Lung microvascular endothelial cell (primary cell): ENCODE measurements around the gene CCDC14. TPM values are rescaled to one million over a fixed set of nuclear protein-coding genes. Genes with fewer than 3 reads are reported as not detected.
"Not testable (repeated sequence)": the region's sequence is repeated elsewhere in the genome, so short reads cannot be mapped to it uniquely, and the experiment has no call there.

Source experiments
- DNase-seq, 2 donors: peaks; one replicate each; pipeline versions ENCODE4 v3.0.0 to v3.0.0-alpha.2; 2010; ENCODE audit warnings: low read depth in 2 of 2
- total RNA-seq: library from RNA; depleted of rRNA; stranded (reverse); fragments of >200 nt; gene quantifications from 2 replicates; pipeline ENCODE4 v1.2.1, GENCODE V29; 2014

The CCDC14 gene
- total RNA-seq, 1 donor from 2014 or later, result 6.2 TPM

DNA sequence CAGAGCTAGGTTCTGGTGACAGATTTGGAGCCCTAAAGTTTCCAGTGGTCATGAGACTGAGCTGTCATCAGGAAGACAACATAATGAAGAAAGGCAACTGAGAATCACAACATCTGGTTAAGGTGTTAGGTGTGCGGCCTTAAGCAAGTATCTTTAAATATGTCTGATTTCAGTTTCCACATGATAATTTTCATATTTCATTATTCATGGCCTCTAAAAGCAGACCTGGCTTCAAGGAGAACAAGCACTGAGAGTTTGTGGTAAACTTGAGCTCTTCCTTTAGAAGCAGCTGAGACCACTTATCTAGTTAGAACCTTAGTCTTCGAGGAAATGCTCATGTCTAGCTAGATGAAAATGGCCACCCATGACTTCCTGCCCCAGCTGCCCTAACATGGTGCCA is 51.2 kb downstream of the CCDC14 start:
- DNase-seq, result no peak

GRCh38 chr3:123907720-123908119 is 53.3 kb downstream of the CCDC14 start:
- DNase-seq, result no peak

GRCh38 chr3:123899300-123899865 is 61.6 kb downstream of the CCDC14 start:
- DNase-seq, result no peak

- no peak for DNase-seq
Measured at GRCh38 chr3:123893012-123893411, 68.0 kb downstream of the CCDC14 start.

- no peak for DNase-seq
Measured at GRCh38 chr3:123892195-123892594, 68.8 kb downstream of the CCDC14 start.

DNA sequence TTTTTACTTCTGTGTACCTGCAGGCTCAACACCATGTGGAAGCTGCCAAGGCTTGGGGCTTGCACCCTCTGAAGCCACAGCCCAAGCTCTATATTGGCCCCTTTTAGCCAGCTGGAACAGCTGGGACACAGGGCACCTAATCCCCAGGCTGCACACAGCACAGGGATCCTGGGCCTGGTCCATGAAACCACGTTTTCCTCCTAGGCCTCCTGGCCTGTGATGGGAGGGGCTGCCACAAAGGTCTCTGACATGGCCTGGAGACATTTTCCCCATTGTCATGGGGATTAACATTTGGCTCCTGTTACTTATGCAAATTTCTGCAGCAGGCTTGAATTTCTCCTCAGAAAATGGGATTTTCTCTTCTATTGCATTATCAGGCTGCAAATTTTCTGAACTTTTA is 70.0 kb downstream of the CCDC14 start:
- not testable (repeated sequence) for DNase-seq

GRCh38 chr3:123890162-123890561 is 70.9 kb downstream of the CCDC14 start:
- DNase-seq, result not testable (repeated sequence)

GRCh38 chr3:123884993-123885392 is 76.0 kb downstream of the CCDC14 start:
- DNase-seq, result no peak

DNA sequence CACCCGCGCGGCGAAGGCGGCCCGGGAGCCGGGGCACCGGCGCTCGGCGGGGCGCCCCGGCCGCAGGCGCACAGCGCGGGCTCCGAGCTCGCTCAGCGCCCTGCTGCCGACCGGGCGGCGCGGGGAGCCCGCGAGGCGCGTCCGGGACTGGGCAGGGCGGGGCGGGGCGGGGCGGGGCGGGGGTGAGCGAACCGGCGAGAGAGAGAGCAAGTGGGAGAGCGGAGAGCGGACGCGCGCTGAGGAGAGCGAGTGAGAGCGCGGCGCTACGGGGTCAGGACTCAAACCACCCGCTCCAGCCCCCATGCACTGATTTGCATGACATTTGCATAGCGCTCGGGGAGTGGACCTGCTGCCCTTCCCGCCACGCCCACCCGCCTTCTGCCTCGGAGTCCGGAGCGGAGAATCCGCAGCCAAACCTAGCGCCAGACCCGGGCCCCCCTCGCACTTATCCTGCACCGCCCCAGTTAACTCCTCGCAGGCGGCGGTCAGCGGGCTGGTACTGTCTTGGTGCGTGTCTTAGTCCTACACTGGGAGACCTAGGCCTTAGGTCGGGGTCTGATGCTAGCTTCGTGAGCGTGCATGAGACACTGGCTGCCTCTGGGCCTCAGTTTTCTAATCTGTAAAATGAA is 76.7 kb downstream of the CCDC14 start, which contains the start of gene MYLK:
Gene MYLK (minus strand): TSS at position 130 of the 629 bp plus-strand sequence. CDS start 90,491 bp downstream, outside the sequence.
- DNase-seq, result peak; percentile 68 to 76

DNA sequence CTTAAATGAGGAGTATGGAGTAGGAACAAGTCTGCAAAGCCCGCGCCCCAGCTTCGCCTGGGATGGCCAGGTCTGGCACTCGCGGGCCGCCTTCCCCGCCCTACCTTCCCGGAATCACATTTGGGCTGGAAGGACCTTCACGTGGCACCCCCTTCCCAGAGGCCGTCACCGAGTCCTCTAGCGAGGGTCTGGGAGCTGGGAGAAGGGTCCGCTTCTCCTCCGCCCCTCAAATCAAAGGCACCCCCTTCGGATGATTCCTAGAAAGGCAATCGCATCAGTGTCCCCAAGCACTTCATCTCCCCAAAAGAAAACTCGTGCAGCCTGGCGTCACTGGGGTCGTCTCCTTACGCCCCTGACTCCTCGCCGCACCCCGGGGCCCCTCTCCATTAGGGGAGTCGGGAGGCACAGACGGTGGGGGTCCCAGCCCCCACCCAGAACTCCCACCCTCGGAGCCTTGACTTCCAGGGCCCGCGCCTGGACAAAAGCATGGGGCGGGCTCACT is 77.3 kb downstream of the CCDC14 start:
- no peak for DNase-seq

GRCh38 chr3:123883111-123883510 is 77.9 kb downstream of the CCDC14 start:
- DNase-seq, result no peak

GRCh38 chr3:123881771-123882170 is 79.3 kb downstream of the CCDC14 start:
- no peak for DNase-seq

GRCh38 chr3:123880998-123881561 is 79.9 kb downstream of the CCDC14 start:
- peak; percentile 63 to 66 for DNase-seq

DNA sequence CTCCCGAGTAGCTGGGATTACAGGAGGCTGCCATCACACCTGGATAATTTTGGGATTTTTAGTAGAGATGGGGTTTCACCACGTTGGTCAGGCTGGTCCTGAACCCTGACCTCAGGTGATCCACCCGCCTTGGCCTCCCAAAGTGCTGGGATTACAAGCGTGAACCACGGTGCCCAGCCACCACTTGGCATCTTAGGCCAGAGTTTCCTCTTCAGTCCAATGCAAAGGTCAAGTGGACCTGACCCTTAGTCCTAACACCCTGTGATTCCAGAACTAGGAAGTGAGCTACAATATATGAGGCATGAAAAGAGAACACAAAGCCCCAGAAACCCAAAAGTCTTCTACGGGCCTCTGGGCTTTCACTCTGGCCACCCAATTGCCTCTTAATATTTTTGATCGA is 82.2 kb downstream of the CCDC14 start:
- no peak for DNase-seq

GRCh38 chr3:123877965-123878364 is 83.1 kb downstream of the CCDC14 start:
- no peak for DNase-seq

DNA sequence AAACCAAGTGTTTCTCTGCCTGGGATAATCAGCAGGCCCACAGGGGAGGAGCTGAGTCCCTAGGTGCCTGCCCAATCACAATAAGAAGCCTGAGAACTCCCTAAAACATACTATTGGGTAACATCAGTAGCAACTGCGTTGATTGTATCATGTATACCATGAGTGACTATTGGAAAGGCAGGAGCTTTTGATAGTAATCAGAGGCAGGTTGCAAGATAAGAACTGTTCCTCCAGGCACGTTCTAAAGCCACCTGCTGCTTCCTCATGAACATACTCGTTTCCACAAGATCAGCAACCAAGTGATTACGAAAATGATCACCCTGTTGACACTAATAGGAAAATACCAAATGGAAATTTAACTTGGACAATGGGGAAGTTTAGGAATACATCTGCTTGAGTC is 83.6 kb downstream of the CCDC14 start:
- no peak for DNase-seq

DNA sequence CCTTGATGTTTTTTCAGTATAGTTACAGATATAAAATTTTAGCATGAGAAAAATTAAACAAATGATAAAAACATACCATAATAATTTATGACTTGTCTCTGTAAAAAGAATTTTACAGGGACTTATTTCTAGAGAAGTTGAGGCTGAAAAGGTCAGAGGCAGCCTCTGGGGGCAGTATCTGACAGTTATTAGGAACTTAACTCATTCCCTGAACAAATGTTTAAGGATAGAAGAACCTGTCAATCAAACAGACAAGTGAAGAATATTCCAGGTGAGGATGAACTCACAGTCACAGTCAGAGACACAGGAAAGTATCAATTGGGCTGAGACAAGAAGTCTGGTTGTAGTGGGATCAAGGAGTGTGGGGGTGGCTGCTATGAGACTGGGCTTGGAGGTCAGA is 84.2 kb downstream of the CCDC14 start:
- DNase-seq, result no peak

DNA sequence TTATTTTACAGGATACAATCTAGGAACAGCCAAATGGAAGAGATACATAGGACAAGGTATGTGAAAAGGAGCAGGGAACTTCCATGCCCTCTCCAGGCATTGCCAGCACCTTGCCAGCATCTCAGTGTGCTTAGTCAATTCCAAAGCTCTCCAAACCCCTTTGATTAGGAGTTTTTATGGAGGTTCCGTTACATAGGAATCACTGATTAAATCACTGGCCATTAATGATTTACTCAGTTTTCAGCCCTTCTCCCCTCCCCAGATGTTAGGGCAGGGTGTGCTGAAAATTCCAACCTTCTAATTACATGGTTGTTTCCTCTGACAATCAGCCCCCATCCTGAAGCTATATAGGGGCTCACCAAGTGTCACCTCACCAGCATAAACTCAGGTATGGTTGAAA is 88.4 kb downstream of the CCDC14 start:
- DNase-seq, result no peak

DNA sequence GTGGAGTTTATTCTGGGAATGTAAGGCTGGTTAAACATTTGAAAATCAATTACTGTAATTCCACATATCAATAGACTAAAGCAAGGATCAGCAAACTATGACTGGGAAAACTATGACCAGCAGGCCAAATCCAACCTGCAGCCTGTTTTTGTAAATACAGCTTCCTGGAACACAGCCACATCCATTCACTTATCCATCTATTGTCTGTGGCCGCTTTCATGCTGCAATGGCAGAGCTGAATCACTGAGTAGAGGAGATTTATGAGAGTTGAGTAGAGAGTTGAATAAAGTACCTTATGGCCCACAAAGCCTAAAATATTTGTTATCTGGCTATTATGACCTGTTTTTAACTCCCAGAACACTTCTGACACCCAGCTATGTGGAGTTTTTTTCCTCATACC is 89.1 kb downstream of the CCDC14 start:
- peak; percentile 45 to 87 for DNase-seq

DNA sequence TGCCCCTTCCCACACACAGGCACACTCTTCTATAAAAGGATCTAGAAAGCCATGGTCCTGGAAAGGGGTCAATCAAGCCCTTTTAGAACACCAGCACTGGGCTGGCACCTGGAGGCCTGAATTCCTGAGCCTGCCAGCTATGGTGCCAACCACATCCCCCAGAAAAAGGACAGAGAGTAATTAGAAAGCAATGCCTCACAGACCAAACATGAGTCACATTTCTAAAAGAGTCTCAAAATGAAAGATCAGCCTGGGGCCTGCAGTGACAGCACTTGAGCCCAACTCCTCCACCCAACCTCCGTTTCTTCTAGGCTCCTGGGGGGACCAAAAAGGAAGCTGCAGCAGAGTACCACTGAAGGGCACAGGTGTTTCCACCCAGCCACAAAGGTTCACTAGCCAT is 91.0 kb downstream of the CCDC14 start:
- no peak for DNase-seq

GRCh38 chr3:123869165-123869564 is 91.9 kb downstream of the CCDC14 start:
- no peak for DNase-seq

DNA sequence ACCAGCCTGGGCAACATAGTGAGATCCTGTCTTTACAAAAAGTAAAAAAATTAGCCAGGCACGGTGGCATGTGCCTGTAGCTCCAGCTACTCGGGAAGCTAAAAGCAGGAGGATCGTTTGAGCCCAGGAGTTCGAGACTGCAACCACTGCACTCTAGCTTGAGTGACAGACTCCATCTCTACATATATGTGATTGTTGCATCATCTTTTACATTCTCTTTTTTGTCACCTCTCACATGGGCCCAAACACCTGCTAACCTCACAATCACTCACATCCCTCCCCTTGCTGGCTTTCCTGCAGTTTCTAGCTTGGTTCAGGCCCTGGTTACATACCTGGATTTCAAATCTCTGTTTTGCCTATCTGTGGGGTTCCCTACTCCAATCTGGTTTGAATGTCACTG is 96.3 kb downstream of the CCDC14 start:
- DNase-seq, result no peak
